Spleen (tissue), 11 donors: ENCODE results near the gene KIAA1217. TPM values are rescaled to one million over a fixed set of nuclear protein-coding genes. Genes with fewer than 3 reads are reported as not detected.

ENCODE experiments used
- DNase-seq: peaks from one replicate; pipeline ENCODE4 v3.0.0-alpha.2; 2020
- H3K27ac ChIP-seq, 8 donors: fragments of 200-600 bp; sonication (generic) in 7 of 8; 1 replicate in 4 of 8; 2 replicates in 4 of 8; pipeline versions ENCODE4 v1.5.0 to v1.8.0; 2016 to 2021; ENCODE audit warnings: inconsistent platforms in 4 of 8, mild to moderate bottlenecking in 4 of 8, moderate library complexity in 1 of 8
- H3K27me3 ChIP-seq, 7 donors: fragments of 200-600 bp; sonication (generic) in 6 of 7; replicated peaks in 1 of 7; 1 replicate in 4 of 7; 2 replicates in 3 of 7; pipeline versions ENCODE4 v1.5.0 to v1.8.0; 2016 to 2021; ENCODE audit warnings: inconsistent platforms in 3 of 7, mild to moderate bottlenecking in 1 of 7
- H3K36me3 ChIP-seq, 6 donors: fragments of 200-600 bp; sonication (generic) in 5 of 6; 1 replicate in 4 of 6; 2 replicates in 2 of 6; pipeline versions ENCODE4 v1.5.0 to v1.8.0; 2016 to 2021; ENCODE audit warnings: inconsistent platforms in 2 of 6
- H3K4me1 ChIP-seq, 6 donors: fragments of 200-600 bp; sonication (generic) in 5 of 6; 1 replicate in 3 of 6; 2 replicates in 3 of 6; pipeline versions ENCODE4 v1.5.0 to v1.8.0; 2016 to 2021; ENCODE audit warnings: inconsistent platforms in 3 of 6
- H3K4me3 ChIP-seq, 8 donors: fragments of 200-600 bp; sonication (generic) in 7 of 8; 1 replicate in 4 of 8; 2 replicates in 4 of 8; pipeline versions ENCODE4 v1.5.0 to v1.8.0; 2016 to 2021; ENCODE audit warnings: inconsistent platforms in 4 of 8, mild to moderate bottlenecking in 4 of 8, moderate library complexity in 2 of 8
- H3K9me3 ChIP-seq, 8 donors: fragments of 200-600 bp; sonication (generic) in 7 of 8; 1 replicate in 4 of 8; 2 replicates in 4 of 8; pipeline versions ENCODE4 v1.5.0 to v1.8.0; 2016 to 2021; ENCODE audit warnings: inconsistent platforms in 4 of 8
- CTCF ChIP-seq, 11 experiments: fragments of 200-600 bp in 7 of 11; fragments of 450-650 bp in 4 of 11; sonication (generic) in 4 of 11; IDR thresholded peaks in 8 of 11; conservative IDR thresholded peaks in 3 of 11; 1 replicate in 7 of 11; 2 replicates in 4 of 11; pipeline versions ENCODE4 v1.4.0 to v1.8.0; 2016 to 2021; ENCODE audit warnings: antibody characterized with exemption in 11 of 11, inconsistent platforms in 4 of 11, mild to moderate bottlenecking in 1 of 11
- POLR2A ChIP-seq, 3 donors: fragments of 450-650 bp; IDR thresholded peaks; one replicate each; pipeline ENCODE4 v1.5.1; 2017; ENCODE audit warnings: antibody characterized with exemption in 3 of 3, mild to moderate bottlenecking in 1 of 3
- POLR2AphosphoS5 ChIP-seq, 3 donors: sonication (generic); formaldehyde crosslinking; IDR thresholded peaks; one replicate each; pipeline ENCODE4 v1.5.1; 2017; ENCODE audit warnings: antibody characterized with exemption in 3 of 3
- WGBS, 5 donors: extraction: QIAGEN DNeasy Blood & Tissue Kit in 3 of 5; methylation state at CpG; one replicate each; pipeline versions ENCODE4 v1.1.5 to v1.1.7; 2013 to 2018; 5-methylcytosine and 5-hydroxymethylcytosine counted together
- intact Hi-C: fragments of 100-400 bp; cut with DNase I; formaldehyde crosslinking; loops from one replicate; pipeline ENCODE4 v1.15.0; 2023; ENCODE audit warnings: low total_unique reads
- polyA plus RNA-seq, 3 donors: library from polyadenylated mRNA; stranded (reverse); fragments of 200-250 nt; gene quantifications; one replicate each; pipeline ENCODE4 v1.2.1, GENCODE V29; 2013
- total RNA-seq, 7 donors: library from RNA; depleted of rRNA in 3 of 7; stranded (reverse); fragments of >200 nt in 3 of 7; fragmentation: NEBNext Ultra II Directional in 4 of 7; extraction: Animal tissue kit (Norgen Biotek cat#: 25700) in 4 of 7; gene quantifications; one replicate each; pipeline versions ENCODE4 v1.1.0 to v1.2.1, GENCODE V29; 2016 to 2021
- donor health status: healthy with polysubstance abuse.
- donor health status: DM: no; HTN: no; CAD: no; lungs with moderate emphysema.
- donor health status: DM: no; HTN: no; CAD: no.
- donor health status: Bipolar disorder and iron deficiency.
- donor health status: healthy.
- donor health status: DM: no; HTN: no; CAD: no.
- donor health status: DM: yes; HTN: yes; CAD: no.

Gene KIAA1217
- total and polyA plus RNA-seq, 10 donors: 2.2 to 40.7 (median 21.4) TPM

GRCh38 chr10:24434961-24435360 lies 226.0 kb downstream of the KIAA1217 start:
- no peak overlapping the region for H3K27ac ChIP-seq
- no peak overlapping the region for H3K4me3 ChIP-seq
- H3K36me3 ChIP-seq: no peaks in the 10 kb centered on the region
- intact Hi-C loops: no loop called here
- no peaks in the 10 kb centered on the region for H3K9me3 ChIP-seq
- whole genome bisulfite sequencing, 5 donors: 91 to 98% (median 94%) methylated on average over 1 of the region's 1 CpG
- no peaks in the 10 kb centered on the region for H3K4me1 ChIP-seq
- TF ChIP-seq POLR2A (IDR thresholded peaks at IDR 0.05): no peak
- no peak for TF ChIP-seq CTCF (IDR thresholded peaks at IDR 0.05 in 8 of 11, conservative IDR thresholded peaks at IDR 0.05 in 3 of 11)
- no peak for TF ChIP-seq POLR2AphosphoS5 (IDR thresholded peaks at IDR 0.05)
- no peak for DNase-seq
- H3K27me3 ChIP-seq: no peaks in the 10 kb centered on the region

- no peaks in the 10 kb centered on the region for H3K9me3 ChIP-seq
- no peaks in the 10 kb centered on the region for H3K27me3 ChIP-seq
- no peaks in the 10 kb centered on the region for H3K36me3 ChIP-seq
- H3K4me1 ChIP-seq: no peaks in the 10 kb centered on the region
- no peak for TF ChIP-seq POLR2AphosphoS5 (IDR thresholded peaks at IDR 0.05)
- TF ChIP-seq POLR2A (IDR thresholded peaks at IDR 0.05): no peak
- TF ChIP-seq CTCF (IDR thresholded peaks at IDR 0.05 in 8 of 11, conservative IDR thresholded peaks at IDR 0.05 in 3 of 11): no peak
- 69 to 91% (median 78%) methylated on average over 1 of the region's 1 CpG for WGBS, 5 donors
- no peak overlapping the region for H3K4me3 ChIP-seq
- DNase-seq: no peak
- intact Hi-C loops: no loop called here
- H3K27ac ChIP-seq: no peak overlapping the region
Observed at GRCh38 chr10:24435374-24435773, 226.4 kb downstream of the KIAA1217 start.

- intact Hi-C loops: no loop called here
- TF ChIP-seq POLR2A (IDR thresholded peaks at IDR 0.05): no peak
- no peak for TF ChIP-seq POLR2AphosphoS5 (IDR thresholded peaks at IDR 0.05)
- no peak for TF ChIP-seq CTCF (IDR thresholded peaks at IDR 0.05 in 8 of 11, conservative IDR thresholded peaks at IDR 0.05 in 3 of 11)
- no peaks in the 10 kb centered on the region for H3K4me1 ChIP-seq
Observed at GRCh38 chr10:24437302-24437701, 228.4 kb downstream of the KIAA1217 start.

GRCh38 chr10:24438800-24439199 lies 229.9 kb downstream of the KIAA1217 start:
- WGBS, 5 donors: 88 to 97% (median 94%) methylated on average over 1 of the region's 1 CpG

More at GRCh38 chr10:24437302-24437701, 228.4 kb downstream of the KIAA1217 start:
- Histone ChIP-seq H3K4me3 (no peak overlapping the region), H3K36me3 (no peaks in the 10 kb centered on the region), H3K9me3 (no peaks in the 10 kb centered on the region), H3K27me3 (no peaks in the 10 kb centered on the region), H3K27ac (no peak overlapping the region)
- no peak for DNase-seq
- whole genome bisulfite sequencing, 5 donors: 90 to 93% (median 93%) methylated on average over 5 of the region's 5 CpGs

More at GRCh38 chr10:24438800-24439199, 229.9 kb downstream of the KIAA1217 start:
- Histone ChIP-seq H3K4me1 (no peaks in the 10 kb centered on the region), H3K36me3 (no peaks in the 10 kb centered on the region), H3K4me3 (no peak overlapping the region), H3K27ac (no peak overlapping the region), H3K9me3 (no peaks in the 10 kb centered on the region), H3K27me3 (no peaks in the 10 kb centered on the region)
- TF ChIP-seq POLR2AphosphoS5 (IDR thresholded peaks at IDR 0.05) (no peak), CTCF (IDR thresholded peaks at IDR 0.05 in 8 of 11, conservative IDR thresholded peaks at IDR 0.05 in 3 of 11) (no peak), POLR2A (IDR thresholded peaks at IDR 0.05) (no peak)
- DNase-seq: no peak
- intact Hi-C loops: no loop called here
